Hematopoietic multipotent progenitor cell treated with erythropoietin and hydrocortisone succinate and interleukin-3 and kit ligand, for 4 days (in vitro differentiated cells): Measurements from ENCODE around the gene ZNF22.

ENCODE experiments used
- DNase-seq: peaks from one replicate; pipeline ENCODE4 v3.0.0-alpha.2; 2015

The ZNF22 gene

GRCh38 chr10:45035673-45036072 is 35.0 kb downstream of the ZNF22 start:
- no peak for DNase-seq

DNA sequence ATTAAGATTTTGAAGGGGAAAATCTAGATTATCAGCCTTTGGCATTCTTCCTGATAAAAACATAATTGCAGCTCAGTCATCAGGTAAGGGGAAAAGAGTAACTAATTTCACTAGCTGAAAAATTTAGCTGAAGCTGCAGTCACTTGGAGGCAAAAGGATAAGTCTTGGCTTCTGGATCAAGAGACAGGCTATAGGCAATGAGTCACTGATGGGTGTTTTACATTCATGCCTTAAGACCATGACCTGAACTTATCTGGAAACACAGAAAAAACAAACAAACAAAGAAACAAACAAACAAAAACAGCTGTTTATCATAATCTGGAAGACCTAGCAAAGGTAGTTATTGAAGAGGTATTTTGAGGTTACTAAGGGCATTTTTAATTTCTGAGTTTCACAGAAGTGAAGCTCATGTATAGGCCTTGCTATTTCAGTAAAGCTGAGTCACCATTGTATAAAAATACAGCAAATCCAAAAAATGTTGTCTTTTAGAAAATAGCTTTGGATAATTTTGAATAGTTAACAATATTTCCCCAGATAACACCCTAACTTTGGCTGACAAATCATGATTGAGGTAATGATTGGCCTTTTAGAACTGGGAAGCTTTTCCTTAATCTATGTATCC is 40.3 kb downstream of the ZNF22 start:
- no peak for DNase-seq

DNA sequence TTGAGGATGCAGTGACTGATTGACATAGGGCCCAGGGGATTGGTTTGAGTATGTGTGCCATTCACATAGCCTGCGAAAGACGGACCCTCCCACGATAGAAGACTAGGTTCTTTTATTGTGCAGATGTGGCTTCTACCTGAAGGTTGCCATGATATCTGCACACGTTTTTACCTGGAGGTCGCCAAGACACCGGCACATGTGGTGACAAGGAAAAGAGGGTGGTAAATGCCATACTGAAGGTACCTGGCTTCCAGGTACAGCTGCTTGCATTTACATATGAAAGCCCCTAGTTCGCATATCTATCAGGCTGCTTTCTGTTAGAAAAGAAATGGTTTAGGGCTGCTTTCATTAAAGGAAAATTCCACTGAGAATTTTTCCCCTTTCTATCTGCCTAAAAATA is 43.6 kb downstream of the ZNF22 start:
- DNase-seq: no peak

GRCh38 chr10:45050551-45051235 is 50.0 kb downstream of the ZNF22 start:
- DNase-seq: no peak

GRCh38 chr10:45052700-45053099 is 52.0 kb downstream of the ZNF22 start:
- no peak for DNase-seq

GRCh38 chr10:45053569-45054100 is 52.9 kb downstream of the ZNF22 start:
- DNase-seq: no peak
